Left renal cortex interstitium (tissue), 4 donors: ENCODE data around the gene UBR4. TPM values are rescaled to one million over a fixed set of nuclear protein-coding genes. Genes with fewer than 3 reads are reported as not detected.

Experiments
- DNase-seq, 4 donors: peaks; one replicate each; pipeline ENCODE4 v3.0.0-alpha.2; 2013; ENCODE audit warnings: low read depth in 4 of 4, low spot score in 2 of 4, missing footprints in 1 of 4
- polyA plus RNA-seq, 4 donors: library from polyadenylated mRNA; unstranded; fragments of 120-200 nt; gene quantifications; one replicate each; pipeline ENCODE4 v1.2.1, GENCODE V29; 2013; ENCODE audit not compliant: insufficient read length in 4 of 4

UBR4 gene
- polyA plus RNA-seq, 4 donors = 99.6 to 159 (median 126) TPM

- no peak for DNase-seq
Observed at GRCh38 chr1:19042675-19043578, 167.1 kb downstream of the UBR4 start.

- DNase-seq = no peak
Observed at GRCh38 chr1:19040010-19040680, 169.9 kb downstream of the UBR4 start.

- DNase-seq = no peak
Observed at GRCh38 chr1:19038732-19039131, 171.3 kb downstream of the UBR4 start.

GRCh38 chr1:19038096-19038495, 172.0 kb downstream of the UBR4 start:
- DNase-seq = no peak

- no peak for DNase-seq
Observed at GRCh38 chr1:19037659-19038058, 172.4 kb downstream of the UBR4 start.

GRCh38 chr1:19036813-19037605, 173.1 kb downstream of the UBR4 start:
- no peak for DNase-seq

GRCh38 chr1:19036041-19036812, 173.8 kb downstream of the UBR4 start:
- DNase-seq = no peak

- DNase-seq = no peak
Observed at GRCh38 chr1:19035377-19036040, 174.6 kb downstream of the UBR4 start.

- DNase-seq = no peak
Observed at GRCh38 chr1:19034721-19035120, 175.3 kb downstream of the UBR4 start.

- no peak for DNase-seq
Observed at GRCh38 chr1:19033926-19034680, 176.0 kb downstream of the UBR4 start.

GRCh38 chr1:19033515-19033839, 176.6 kb downstream of the UBR4 start:
- no peak for DNase-seq

- DNase-seq = no peak
Observed at GRCh38 chr1:19032701-19033514, 177.2 kb downstream of the UBR4 start.

- no peak for DNase-seq
Observed at GRCh38 chr1:19032413-19032695, 177.7 kb downstream of the UBR4 start.

- no peak for DNase-seq
Observed at GRCh38 chr1:19029191-19030085, 180.6 kb downstream of the UBR4 start.

GRCh38 chr1:19028546-19029129, 181.4 kb downstream of the UBR4 start:
- DNase-seq = no peak

GRCh38 chr1:19028110-19028509, 182.0 kb downstream of the UBR4 start:
- no peak for DNase-seq
